Stimulated activated memory B cell treated with anti-CD40 and anti-IgM and Interleukin-4, amounts not matched to agents 10 μg/mL and 1 μg/mL and 100 μg/mL, for 72 hours (primary cell): ENCODE data around the gene CNGA1.
A peak's percentile ranks its signal among the peaks of the same experiment; 100 is the strongest.

Source experiments
- ATAC-seq: fragments of 150-1000 bp; cut with Tn5 transposase; 2 replicates; pipeline ENCODE4 v1.10.0; 2021
- H3K27ac Mint-ChIP-seq: one replicate; pipeline ENCODE4 v1.8.0; 2022; ENCODE audit warnings: mild to moderate bottlenecking, mixed read lengths
- H3K27me3 Mint-ChIP-seq: one replicate; pipeline ENCODE4 v1.8.0; 2022; ENCODE audit warnings: mixed read lengths
- H3K36me3 Mint-ChIP-seq: one replicate; pipeline ENCODE4 v1.8.0; 2022; ENCODE audit warnings: mixed read lengths
- H3K4me1 Mint-ChIP-seq: one replicate; pipeline ENCODE4 v1.8.0; 2022; ENCODE audit warnings: mixed read lengths
- H3K4me3 Mint-ChIP-seq: one replicate; pipeline ENCODE4 v1.8.0; 2022; ENCODE audit warnings: mild to moderate bottlenecking, moderate library complexity, mixed read lengths
- H3K9me3 Mint-ChIP-seq: one replicate; pipeline ENCODE4 v1.8.0; 2022; ENCODE audit warnings: mixed read lengths

CNGA1 gene

GRCh38 chr4:47914220-47914925 is 102.1 kb downstream of the CNGA1 start, which contains the start of gene NFXL1:
Gene NFXL1 (minus strand): TSS chr4:47914583. CDS start chr4:47914203, 380 bp downstream.
- Mint-ChIP-seq H3K36me3 (peaks cover 16% of the 10 kb centered on the region), H3K27me3 (no peaks in the 10 kb centered on the region), H3K4me3 (peak within 1 kb of the TSS; percentile 93), H3K9me3 (no peaks in the 10 kb centered on the region), H3K4me1 (peaks cover 28% of the 10 kb centered on the region), H3K27ac (peak within 1 kb of the TSS; percentile 89)
- peak; percentile 99 for ATAC-seq

GRCh38 chr4:47913861-47914219 is 102.6 kb downstream of the CNGA1 start:
- H3K27ac Mint-ChIP-seq, result peak overlapping the region; percentile 89
- no peaks in the 10 kb centered on the region for H3K9me3 Mint-ChIP-seq
- peak overlapping the region; percentile 93 for H3K4me3 Mint-ChIP-seq
- peaks cover 28% of the 10 kb centered on the region for H3K4me1 Mint-ChIP-seq
- peak; percentile 13 for ATAC-seq
- H3K36me3 Mint-ChIP-seq, result peaks cover 20% of the 10 kb centered on the region
- no peaks in the 10 kb centered on the region for H3K27me3 Mint-ChIP-seq

GRCh38 chr4:47913330-47913729 is 103.2 kb downstream of the CNGA1 start:
- Mint-ChIP-seq H3K9me3 (no peaks in the 10 kb centered on the region), H3K27ac (peak overlapping the region; percentile 89), H3K4me3 (peak overlapping the region; percentile 93)

GRCh38 chr4:47907089-47907646 is 109.3 kb downstream of the CNGA1 start:
- Mint-ChIP-seq H3K27me3 (no peaks in the 10 kb centered on the region), H3K9me3 (no peaks in the 10 kb centered on the region), H3K36me3 (peaks cover 42% of the 10 kb centered on the region), H3K4me1 (peaks cover 7% of the 10 kb centered on the region), H3K4me3 (no peak overlapping the region), H3K27ac (no peak overlapping the region)
- no peak for ATAC-seq

More at GRCh38 chr4:47913330-47913729, 103.2 kb downstream of the CNGA1 start:
- Mint-ChIP-seq H3K36me3 (peaks cover 25% of the 10 kb centered on the region), H3K4me1 (peaks cover 28% of the 10 kb centered on the region), H3K27me3 (no peaks in the 10 kb centered on the region)
- ATAC-seq, result no peak

- H3K9me3 Mint-ChIP-seq, result no peaks in the 10 kb centered on the region
- no peak overlapping the region for H3K27ac Mint-ChIP-seq
- H3K4me1 Mint-ChIP-seq, result no peaks in the 10 kb centered on the region
- H3K27me3 Mint-ChIP-seq, result no peaks in the 10 kb centered on the region
- peaks cover 52% of the 10 kb centered on the region for H3K36me3 Mint-ChIP-seq
- H3K4me3 Mint-ChIP-seq, result no peak overlapping the region
- ATAC-seq, result no peak
Measured at GRCh38 chr4:47899639-47900038, 116.8 kb downstream of the CNGA1 start.

- no peak for ATAC-seq
- H3K27me3 Mint-ChIP-seq, result no peaks in the 10 kb centered on the region
- peaks cover 53% of the 10 kb centered on the region for H3K36me3 Mint-ChIP-seq
- H3K4me3 Mint-ChIP-seq, result no peak overlapping the region
- H3K4me1 Mint-ChIP-seq, result no peaks in the 10 kb centered on the region
- H3K27ac Mint-ChIP-seq, result no peak overlapping the region
- no peaks in the 10 kb centered on the region for H3K9me3 Mint-ChIP-seq
Measured at GRCh38 chr4:47891928-47892327, 124.6 kb downstream of the CNGA1 start.
